ENCODE measurements around the gene STOML1. TPM values are rescaled to one million over a fixed set of nuclear protein-coding genes. Genes with fewer than 3 reads are reported as not detected.

The STOML1 gene
- total RNA-seq, 1 donor, result 14.1 TPM

DNA sequence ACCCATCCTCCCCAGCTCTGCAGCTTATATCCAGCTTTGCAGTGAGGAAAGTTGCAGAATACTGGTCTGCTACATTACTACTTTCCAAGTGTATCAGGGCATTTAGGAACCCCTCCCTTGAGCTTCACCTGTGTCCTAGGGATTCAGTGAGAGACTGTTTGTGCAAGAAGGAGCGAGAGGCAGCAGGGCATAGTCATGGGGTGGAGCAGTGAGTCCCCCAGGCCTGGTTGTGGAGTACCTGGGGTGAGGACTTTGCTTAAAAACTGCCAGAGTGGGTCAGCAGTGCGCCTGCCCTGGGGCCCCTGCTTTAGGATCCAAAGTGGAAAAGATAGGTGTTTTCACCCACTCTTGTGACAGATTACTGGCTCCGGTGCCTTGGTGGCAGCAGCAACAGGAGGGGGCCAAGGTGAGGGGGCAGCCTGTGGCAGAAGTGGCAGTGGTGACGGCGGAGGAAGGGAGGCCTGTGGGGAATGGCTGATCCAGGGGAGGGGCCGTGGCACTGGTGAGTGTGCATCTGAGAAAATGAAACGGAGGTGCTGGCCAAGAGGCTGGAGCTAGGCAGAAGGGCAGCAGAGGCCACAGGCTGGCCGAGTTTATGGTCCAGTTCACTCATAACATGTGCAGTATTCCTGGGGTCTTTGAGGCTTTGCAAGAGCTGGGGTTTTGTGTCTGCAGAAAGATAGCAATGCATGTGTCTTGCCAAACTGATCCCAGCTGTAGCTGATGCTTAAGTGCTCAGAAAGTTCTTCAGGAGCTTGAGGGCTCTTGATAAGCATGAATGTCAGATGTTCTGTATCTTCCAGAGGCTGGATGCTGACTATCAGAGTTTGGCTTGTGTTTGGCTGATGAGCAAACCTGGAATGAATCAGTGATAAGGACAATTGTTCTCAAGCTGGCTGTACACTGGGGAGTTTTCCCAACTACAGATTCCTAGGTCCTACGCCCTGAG, 46.9 kb upstream of the STOML1 start:
- no peak overlapping the region for H2AFZ ChIP-seq (ENCODE audit: low read length)
- H3K79me2 ChIP-seq (ENCODE audit: insufficient read depth, low read length), result no peaks in the 10 kb centered on the region
- peaks cover 3% of the 10 kb centered on the region for H4K20me1 ChIP-seq (ENCODE audit: insufficient read depth, low read length)
- no peaks in the 10 kb centered on the region for H3K27me3 ChIP-seq (ENCODE audit: insufficient read depth, low read length)
- no peak overlapping the region for H3K4me3 ChIP-seq (ENCODE audit: insufficient read depth, low read length)
- H3K4me2 ChIP-seq (ENCODE audit: insufficient read depth, low read length), result no peak overlapping the region
- peak; percentile 88 for DNase-seq (ENCODE audit: insufficient read length, low spot score, missing footprints)
- H3K36me3 ChIP-seq (ENCODE audit: insufficient read depth, low read length), result peaks cover 54% of the 10 kb centered on the region
- H3K27ac ChIP-seq (ENCODE audit: low read depth, low read length), result peak overlapping the region; percentile 84
- H3K9me3 ChIP-seq (ENCODE audit: low read depth, low read length), result no peaks in the 10 kb centered on the region
- TF ChIP-seq, protein P1, sequence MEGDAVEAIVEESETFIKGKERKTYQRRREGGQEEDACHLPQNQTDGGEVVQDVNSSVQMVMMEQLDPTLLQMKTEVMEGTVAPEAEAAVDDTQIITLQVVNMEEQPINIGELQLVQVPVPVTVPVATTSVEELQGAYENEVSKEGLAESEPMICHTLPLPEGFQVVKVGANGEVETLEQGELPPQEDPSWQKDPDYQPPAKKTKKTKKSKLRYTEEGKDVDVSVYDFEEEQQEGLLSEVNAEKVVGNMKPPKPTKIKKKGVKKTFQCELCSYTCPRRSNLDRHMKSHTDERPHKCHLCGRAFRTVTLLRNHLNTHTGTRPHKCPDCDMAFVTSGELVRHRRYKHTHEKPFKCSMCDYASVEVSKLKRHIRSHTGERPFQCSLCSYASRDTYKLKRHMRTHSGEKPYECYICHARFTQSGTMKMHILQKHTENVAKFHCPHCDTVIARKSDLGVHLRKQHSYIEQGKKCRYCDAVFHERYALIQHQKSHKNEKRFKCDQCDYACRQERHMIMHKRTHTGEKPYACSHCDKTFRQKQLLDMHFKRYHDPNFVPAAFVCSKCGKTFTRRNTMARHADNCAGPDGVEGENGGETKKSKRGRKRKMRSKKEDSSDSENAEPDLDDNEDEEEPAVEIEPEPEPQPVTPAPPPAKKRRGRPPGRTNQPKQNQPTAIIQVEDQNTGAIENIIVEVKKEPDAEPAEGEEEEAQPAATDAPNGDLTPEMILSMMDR (IDR thresholded peaks at IDR 0.05; ENCODE audit: extremely low read depth, low read depth, low read length), result no peak
- H3K4me1 ChIP-seq (ENCODE audit: insufficient read depth, low read length), result peaks cover 34% of the 10 kb centered on the region

DNA sequence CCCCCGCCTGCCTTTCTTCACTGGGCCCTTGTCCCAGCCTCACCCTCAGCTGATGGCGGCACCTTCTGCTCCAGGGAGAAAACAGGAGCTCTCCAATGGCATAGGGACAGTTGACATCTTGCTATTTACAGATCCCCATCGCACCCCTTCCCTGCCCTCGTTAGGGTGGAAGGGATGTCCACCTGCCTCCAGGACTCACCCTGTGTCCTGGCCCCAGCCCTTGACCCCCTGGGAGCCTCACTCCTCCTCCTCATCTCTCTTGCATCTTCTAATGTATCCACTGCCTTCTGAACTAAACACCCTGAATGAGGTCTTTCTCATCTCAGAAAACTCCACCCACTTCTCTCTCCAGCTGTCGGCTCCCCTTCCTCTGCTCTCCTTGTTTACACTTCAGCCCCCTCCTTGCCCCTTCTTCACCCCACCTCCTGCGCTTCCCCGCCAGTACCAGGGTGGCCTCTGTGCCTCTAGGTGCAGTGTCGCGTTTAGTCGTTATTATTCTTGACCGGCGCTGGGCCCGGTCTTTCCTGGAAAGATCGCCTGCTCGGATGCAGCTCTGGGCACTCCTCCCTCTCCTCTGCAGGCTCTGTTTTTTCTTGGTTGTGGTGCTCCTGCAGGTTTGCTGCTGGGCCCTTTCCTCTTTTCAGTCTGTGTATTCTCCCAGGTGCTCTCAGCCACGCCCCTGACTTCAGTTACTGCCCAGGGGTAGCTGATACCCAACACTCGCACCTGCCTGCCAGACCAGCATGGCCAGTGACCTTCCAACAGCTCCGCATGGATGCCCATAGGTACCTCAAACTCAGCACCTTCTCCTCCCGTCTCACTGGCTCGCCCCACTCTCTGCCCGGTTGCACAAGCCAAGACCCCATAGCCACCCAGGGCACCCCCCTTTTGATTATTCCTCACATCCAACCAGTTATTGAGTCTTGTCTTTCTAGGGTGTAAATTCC, 45.3 kb upstream of the STOML1 start:
- H3K9me3 ChIP-seq (ENCODE audit: low read depth, low read length), result no peaks in the 10 kb centered on the region
- H3K27me3 ChIP-seq (ENCODE audit: insufficient read depth, low read length), result no peaks in the 10 kb centered on the region
- no peak overlapping the region for H3K4me2 ChIP-seq (ENCODE audit: insufficient read depth, low read length)
- H3K27ac ChIP-seq (ENCODE audit: low read depth, low read length), result no peak overlapping the region
- TF ChIP-seq, protein P1 (IDR thresholded peaks at IDR 0.05; ENCODE audit: extremely low read depth, low read depth, low read length), result no peak
- H3K4me1 ChIP-seq (ENCODE audit: insufficient read depth, low read length), result peaks cover 34% of the 10 kb centered on the region
- peaks cover 9% of the 10 kb centered on the region for H4K20me1 ChIP-seq (ENCODE audit: insufficient read depth, low read length)
- H2AFZ ChIP-seq (ENCODE audit: low read length), result no peak overlapping the region
- DNase-seq (ENCODE audit: insufficient read length, low spot score, missing footprints), result peak; percentile 65
- H3K36me3 ChIP-seq (ENCODE audit: insufficient read depth, low read length), result peaks cover 58% of the 10 kb centered on the region
- H3K79me2 ChIP-seq (ENCODE audit: insufficient read depth, low read length), result peaks cover 3% of the 10 kb centered on the region
- H3K4me3 ChIP-seq (ENCODE audit: insufficient read depth, low read length), result no peak overlapping the region

DNA sequence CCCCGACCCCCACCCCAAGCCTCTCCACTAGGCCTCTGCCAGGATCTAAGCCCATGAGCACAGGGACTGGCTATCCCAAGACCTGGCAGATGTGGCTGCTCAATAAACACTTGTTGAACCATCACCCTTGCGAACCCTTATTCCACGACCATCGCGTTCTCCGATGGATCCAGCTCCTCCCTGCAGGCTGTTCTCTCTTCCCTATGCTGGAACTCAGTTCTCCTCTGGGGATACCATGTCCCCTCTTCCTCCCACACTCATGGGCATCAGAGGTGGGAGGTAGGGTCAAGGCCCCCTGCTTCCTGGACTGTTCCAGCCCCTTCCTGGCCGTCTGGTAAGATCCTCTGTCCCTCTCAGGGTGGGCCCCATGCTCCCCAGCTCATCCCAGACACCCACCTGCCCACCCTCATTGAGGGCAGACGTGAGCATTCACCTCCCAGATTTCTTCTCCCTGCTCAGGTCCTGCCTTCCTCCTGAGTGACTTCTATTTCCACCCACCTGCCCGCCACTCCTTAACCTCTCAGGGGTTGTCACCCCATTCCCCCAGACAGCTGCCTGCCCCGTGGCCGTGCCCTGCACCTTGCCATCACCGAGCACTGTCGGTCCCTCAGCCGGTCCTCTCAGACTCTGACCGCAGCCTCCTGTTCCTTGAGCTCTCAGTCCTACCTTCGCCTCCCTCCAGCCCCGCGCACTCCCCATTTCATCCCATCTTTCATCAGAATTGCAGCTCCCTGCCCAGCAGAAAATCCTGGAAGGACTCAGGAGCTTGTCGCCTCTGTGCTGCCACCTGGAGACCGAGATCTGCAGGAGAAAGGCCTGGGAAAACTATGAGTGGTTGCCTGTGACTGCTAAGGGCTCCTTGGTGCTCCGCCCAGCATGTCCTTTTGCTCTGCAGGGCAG, 44.4 kb upstream of the STOML1 start:
- DNase-seq (ENCODE audit: insufficient read length, low spot score, missing footprints), result peak; percentile 92
- Histone ChIP-seq H3K9me3 (ENCODE audit: low read depth, low read length) (no peaks in the 10 kb centered on the region), H4K20me1 (ENCODE audit: insufficient read depth, low read length) (peaks cover 9% of the 10 kb centered on the region), H2AFZ (ENCODE audit: low read length) (no peak overlapping the region), H3K27ac (ENCODE audit: low read depth, low read length) (no peak overlapping the region), H3K4me1 (ENCODE audit: insufficient read depth, low read length) (peaks cover 32% of the 10 kb centered on the region), H3K79me2 (ENCODE audit: insufficient read depth, low read length) (peaks cover 3% of the 10 kb centered on the region), H3K36me3 (ENCODE audit: insufficient read depth, low read length) (peaks cover 55% of the 10 kb centered on the region), H3K4me2 (ENCODE audit: insufficient read depth, low read length) (no peak overlapping the region), H3K4me3 (ENCODE audit: insufficient read depth, low read length) (no peak overlapping the region), H3K27me3 (ENCODE audit: insufficient read depth, low read length) (no peaks in the 10 kb centered on the region)
- TF ChIP-seq, protein P1 (IDR thresholded peaks at IDR 0.05; ENCODE audit: extremely low read depth, low read depth, low read length), result peak; percentile 58
